HFFc6 (cell line): ENCODE measurements around the gene SNIP1. TPM values are rescaled to one million over a fixed set of nuclear protein-coding genes. Genes with fewer than 3 reads are reported as not detected.
A peak's percentile ranks its signal among the peaks of the same experiment; 100 is the strongest.

Experiments used
- DNase-seq: peaks from one replicate; pipeline ENCODE4 v3.0.0-alpha.2; 2018
- H3K27ac Mint-ChIP-seq: 2 replicates; pipeline ENCODE4 v1.8.0; 2020; ENCODE audit warnings: mild to moderate bottlenecking, mixed read lengths
- H3K27me3 Mint-ChIP-seq: 2 replicates; pipeline ENCODE4 v1.8.0; 2021; ENCODE audit warnings: mild to moderate bottlenecking, moderate library complexity, mixed read lengths; ENCODE audit not compliant: insufficient read depth
- H3K36me3 Mint-ChIP-seq: 2 replicates; pipeline ENCODE4 v1.8.0; 2021; ENCODE audit warnings: low read depth, mixed read lengths
- H3K4me1 Mint-ChIP-seq: 2 replicates; pipeline ENCODE4 v1.8.0; 2020; ENCODE audit warnings: low read depth, mixed read lengths
- H3K4me3 Mint-ChIP-seq: 2 replicates; pipeline ENCODE4 v1.8.0; 2020; ENCODE audit warnings: mild to moderate bottlenecking, moderate library complexity, mixed read lengths
- H3K9me3 Mint-ChIP-seq: 2 replicates; pipeline ENCODE4 v1.8.0; 2020; ENCODE audit warnings: mild to moderate bottlenecking, mixed read lengths
- CTCF ChIP-seq: fragments of 200-600 bp; sonication (generic); IDR thresholded peaks from 2 replicates; pipeline ENCODE4 v1.5.0; 2021; ENCODE audit warnings: antibody characterized with exemption, mild to moderate bottlenecking
- total RNA-seq, 6 experiments: library from RNA; stranded (reverse); fragmentation: NEBNext Ultra II Directional; extraction: Animal tissue kit (Norgen Biotek cat#: 25700); gene quantifications; 2 replicates in 1 of 6; 3 replicates in 5 of 6; pipeline ENCODE4 v1.2.3, GENCODE V29; 2021

SNIP1 gene
- total RNA-seq, 6 experiments from 2014 or later, result 15.7 to 19.3 (median 18.0) TPM

DNA sequence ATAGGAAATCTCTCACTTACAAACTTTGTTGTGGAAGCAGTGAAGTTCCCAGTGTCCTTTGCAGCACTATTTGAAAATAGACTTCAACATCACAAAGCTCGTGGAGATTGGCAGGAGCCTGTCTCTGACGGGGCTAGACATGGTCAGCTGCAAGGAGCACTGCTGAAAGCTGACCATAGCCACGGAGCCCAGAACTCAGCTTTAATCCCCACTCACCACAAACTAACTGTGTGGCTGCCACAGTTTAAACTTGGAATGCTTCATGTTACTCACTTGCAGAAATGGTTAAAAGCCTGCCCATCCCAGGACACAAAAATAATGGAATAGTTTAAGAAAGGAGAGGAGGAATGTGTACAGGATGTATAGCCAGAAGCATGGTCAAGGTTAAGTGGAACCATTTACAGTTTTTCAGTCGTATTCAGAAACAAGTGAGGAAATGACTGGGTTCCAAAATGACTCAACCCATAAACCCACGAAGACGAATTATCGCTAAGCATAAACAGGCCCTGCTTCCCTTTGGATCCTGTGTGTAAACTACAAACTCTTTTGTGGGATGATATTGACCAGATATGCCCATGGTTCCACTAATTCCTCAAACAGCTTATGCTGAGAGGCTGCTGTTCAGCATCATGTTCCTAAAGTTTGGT lies 20.9 kb upstream of the SNIP1 start:
- Mint-ChIP-seq H3K4me1 (peaks cover 39% of the 10 kb centered on the region), H3K4me3 (peak overlapping the region; percentile 63), H3K36me3 (peaks cover 68% of the 10 kb centered on the region), H3K27me3 (no peaks in the 10 kb centered on the region), H3K27ac (peak overlapping the region; percentile 92), H3K9me3 (no peaks in the 10 kb centered on the region)
- no peak for TF ChIP-seq CTCF
- DNase-seq, result peak; percentile 90

DNA sequence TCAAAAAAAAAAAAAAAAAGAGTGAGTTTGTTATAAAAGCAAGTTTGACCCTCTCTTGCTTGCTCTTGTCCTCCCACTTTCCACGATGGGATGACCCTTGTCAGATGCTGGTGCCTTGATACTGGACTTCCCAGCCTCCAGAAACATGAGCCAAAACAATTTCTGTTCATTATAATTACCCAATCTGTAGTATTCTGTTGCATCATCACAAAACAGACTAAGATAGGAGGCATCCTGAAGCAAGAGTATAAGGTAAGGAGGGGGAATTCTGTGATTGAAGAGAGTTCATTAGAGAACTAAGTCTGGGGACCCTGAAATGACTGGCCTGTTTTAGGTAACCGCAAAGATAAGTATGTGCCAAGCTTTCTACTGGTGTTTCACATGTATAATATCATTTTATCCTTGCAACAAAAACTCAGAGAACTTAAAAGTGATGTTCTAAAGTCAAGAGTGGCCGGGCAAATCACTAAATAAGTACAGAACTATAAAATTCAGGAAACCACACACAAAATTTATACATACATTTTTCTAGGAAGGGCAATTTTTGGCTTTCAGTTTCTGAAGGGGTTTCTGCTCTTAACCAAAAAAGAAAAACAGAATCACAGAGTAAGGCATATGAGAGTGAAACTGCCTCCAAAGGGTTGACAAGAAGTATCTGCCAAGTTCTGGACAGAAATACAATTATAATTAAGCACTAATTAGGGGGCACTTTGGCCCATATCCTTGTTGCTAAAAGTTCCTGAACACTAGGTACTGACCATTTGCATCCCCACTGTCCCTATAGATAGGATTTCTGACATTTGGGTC lies 16.6 kb upstream of the SNIP1 start:
- Mint-ChIP-seq H3K27me3 (no peaks in the 10 kb centered on the region), H3K27ac (no peak overlapping the region), H3K4me3 (no peak overlapping the region), H3K4me1 (peaks cover 17% of the 10 kb centered on the region), H3K36me3 (peaks cover 71% of the 10 kb centered on the region), H3K9me3 (no peaks in the 10 kb centered on the region)
- DNase-seq, result no peak
- TF ChIP-seq CTCF, result no peak

GRCh38 chr1:37567023-37567422 lies 12.9 kb upstream of the SNIP1 start:
- TF ChIP-seq CTCF, result no peak
- H3K36me3 Mint-ChIP-seq, result peaks cover 59% of the 10 kb centered on the region
- H3K27me3 Mint-ChIP-seq, result no peaks in the 10 kb centered on the region
- no peak overlapping the region for H3K4me3 Mint-ChIP-seq
- DNase-seq, result no peak
- peaks cover 1% of the 10 kb centered on the region for H3K4me1 Mint-ChIP-seq
- H3K9me3 Mint-ChIP-seq, result no peaks in the 10 kb centered on the region
- H3K27ac Mint-ChIP-seq, result no peak overlapping the region

GRCh38 chr1:37564892-37565291 lies 10.8 kb upstream of the SNIP1 start:
- no peaks in the 10 kb centered on the region for H3K27me3 Mint-ChIP-seq
- no peak for TF ChIP-seq CTCF
- peaks cover 5% of the 10 kb centered on the region for H3K4me1 Mint-ChIP-seq
- H3K36me3 Mint-ChIP-seq, result peaks cover 44% of the 10 kb centered on the region
- no peak for DNase-seq
- H3K27ac Mint-ChIP-seq, result no peak overlapping the region
- H3K9me3 Mint-ChIP-seq, result no peaks in the 10 kb centered on the region
- H3K4me3 Mint-ChIP-seq, result no peak overlapping the region

DNA sequence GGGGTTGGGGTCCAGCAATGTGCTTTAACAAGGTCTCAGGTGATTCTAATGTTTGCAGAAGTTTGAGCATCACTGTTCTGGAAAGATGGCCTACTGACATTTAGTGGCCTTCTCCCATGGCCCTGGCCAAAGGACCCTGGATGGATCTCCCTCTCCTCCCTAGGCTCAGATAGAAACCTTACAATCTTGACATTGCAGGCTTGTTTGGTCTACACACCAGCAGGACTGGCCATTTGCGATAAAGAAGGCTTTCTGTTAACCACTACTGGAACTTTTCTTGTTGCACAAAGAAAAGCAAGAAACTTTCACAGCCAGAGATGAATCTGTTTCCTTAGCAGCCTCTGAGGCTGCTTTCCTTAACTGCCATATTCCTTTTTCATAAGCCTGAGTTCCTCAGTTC lies 8.9 kb upstream of the SNIP1 start:
- Mint-ChIP-seq H3K4me3 (no peak overlapping the region), H3K9me3 (no peaks in the 10 kb centered on the region), H3K36me3 (peaks cover 25% of the 10 kb centered on the region), H3K27me3 (no peaks in the 10 kb centered on the region), H3K4me1 (peaks cover 5% of the 10 kb centered on the region), H3K27ac (no peak overlapping the region; the same call in 1 of the 2 replicates)
- TF ChIP-seq CTCF, result no peak
- DNase-seq, result no peak
